Measurements from ENCODE around the gene COPG1. TPM values are rescaled to one million over a fixed set of nuclear protein-coding genes. Genes with fewer than 3 reads are reported as not detected.

The COPG1 gene
- total and polyA plus RNA-seq, 10 of the 15 experiments (the other 5 are each of a cell fraction or from before 2014, with no cell fraction given) = 54.8 to 143 (median 91.2) TPM

DNA sequence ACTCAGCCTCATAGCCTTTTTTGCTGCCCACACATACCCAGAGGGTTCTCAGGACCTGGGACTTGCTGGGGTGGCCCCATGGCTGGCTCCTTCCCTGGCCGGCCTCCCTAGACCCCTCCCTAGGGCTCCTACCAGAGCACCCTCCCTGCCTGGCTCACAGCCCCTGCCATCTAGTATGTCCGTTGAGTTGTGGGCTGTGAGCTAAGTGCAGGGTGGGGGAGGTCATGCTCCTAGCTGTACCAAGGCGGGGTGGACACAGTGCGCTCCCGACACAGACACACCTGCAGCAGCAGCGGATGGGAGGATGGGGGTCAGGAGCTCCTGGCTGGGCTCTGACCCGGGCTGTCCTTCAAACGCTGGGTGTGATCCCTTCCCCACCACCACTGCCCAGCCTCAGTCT, 70.9 kb downstream of the COPG1 start (continued):
- no peak for TF ChIP-seq E4F1 (IDR thresholded peaks at IDR 0.05; ENCODE audit: borderline replicate concordance, partially characterized antibody)

DNA sequence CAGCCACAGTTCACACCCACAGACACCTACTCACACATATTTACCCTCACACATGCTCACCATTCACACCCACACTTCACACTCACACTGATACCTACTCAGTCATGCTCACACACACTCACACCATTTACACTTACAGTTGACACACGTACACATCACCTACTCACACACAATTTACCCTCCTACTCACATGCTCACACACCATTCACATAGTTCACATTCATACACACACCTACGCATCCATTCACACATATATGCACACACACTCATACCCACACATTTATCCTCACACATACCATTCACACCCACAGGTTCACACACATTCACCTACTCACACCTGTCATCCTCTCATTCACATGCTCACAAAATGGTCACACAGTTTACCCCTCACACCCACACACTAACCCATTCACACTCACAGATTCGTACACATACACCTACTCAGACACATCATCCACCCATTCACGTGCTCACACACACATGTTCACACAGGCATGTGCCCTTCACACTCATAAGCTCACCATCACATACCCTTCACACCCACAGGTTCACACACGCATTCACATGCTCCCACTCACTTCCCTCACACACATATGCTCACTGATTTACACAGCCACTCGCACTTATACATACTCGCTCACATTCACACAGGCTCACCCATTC, 71.5 kb downstream of the COPG1 start:
- WGBS (ENCODE audit: insufficient coverage, insufficient replicate concordance, low lambda C conversion rate, missing lambda C conversion rate) = 50% methylated on average over 7 of the region's 7 CpGs
- ATAC-seq = no peak
- H3K9ac ChIP-seq (ENCODE audit: control insufficient read depth, insufficient read depth, low read length) = no peak overlapping the region
- H3K4me1 ChIP-seq (ENCODE audit: control insufficient read depth, insufficient read depth, low read length) = peaks cover 16% of the 10 kb centered on the region
- no peak overlapping the region for H3K4me3 ChIP-seq
- FAIRE-seq = no peak
- H3K36me3 ChIP-seq (ENCODE audit: control insufficient read depth in 2 of 2, insufficient read depth in 2 of 2, low read length in 1 of 2) = no peaks in the 10 kb centered on the region
- H2AFZ ChIP-seq (ENCODE audit: control insufficient read depth, low read depth, low read length) = no peak overlapping the region
- BruUV-seq (replicated peaks) = no TSS peak
- H3K9me3 ChIP-seq (replicated peaks; ENCODE audit: control insufficient read depth, insufficient read depth, low read length) = no peaks in the 10 kb centered on the region
- ChIA-PET RAD21 (ENCODE audit: unreplicated experiment) (no interaction called here), CTCF (no interaction called here), SMC1A (ENCODE audit: uncharacterized antibody, unreplicated experiment) (no interaction called here), POLR2A (interaction anchor here (0.6 kb wide), 1 partner anchor 121 kb away, joined by 4 read pairs; no protein-coding TSS in a partner anchor)
- H3K4me2 ChIP-seq (ENCODE audit: control insufficient read depth, insufficient read depth) = no peak overlapping the region
- H3K79me2 ChIP-seq (ENCODE audit: control insufficient read depth, insufficient read depth, low read length) = no peaks in the 10 kb centered on the region
- intact Hi-C loops (cut with micrococcal nuclease; ENCODE audit: unreplicated experiment) = no loop called here
- no peak overlapping the region for H3K27ac ChIP-seq (ENCODE audit: control insufficient read depth, insufficient read depth)
- no peak for DNase-seq (ENCODE audit: low read depth, low spot score)
- in situ Hi-C loops (cut with MboI) = no loop called here
- H3K27me3 ChIP-seq (replicated peaks in 1 of 2; ENCODE audit: control insufficient read depth in 2 of 2, insufficient read depth in 2 of 2, low read length in 1 of 2) = peaks cover 0 to 3% of the 10 kb centered on the region in 2 experiments; a peak in 2 of 4 replicates
- no peaks in the 10 kb centered on the region for H4K20me1 ChIP-seq (ENCODE audit: control insufficient read depth, insufficient read depth)
- TF ChIP-seq KAT2A (conservative IDR thresholded peaks at IDR 0.05; ENCODE audit: control insufficient read depth, low read depth, low read length) (no peak), ZNF24 (IDR thresholded peaks at IDR 0.05) (no peak), NFIC (IDR thresholded peaks at IDR 0.05; ENCODE audit: low read depth, low read length) (peak; percentile 26; the same call in 1 of the 2 replicates), SUZ12 (IDR thresholded peaks at IDR 0.05; ENCODE audit: unreplicated experiment) (no peak), HDGF (IDR thresholded peaks at IDR 0.05) (peak; percentile 73; the same call in 1 of the 2 replicates), ZNF207 (IDR thresholded peaks at IDR 0.05; ENCODE audit: borderline replicate concordance) (no peak), PBX3 (IDR thresholded peaks at IDR 0.05; ENCODE audit: insufficient replicate concordance, low read depth, low read length) (peak; percentile 69), DPF2 (IDR thresholded peaks at IDR 0.05) (no peak), NR2C2 (IDR thresholded peaks at IDR 0.05; ENCODE audit: borderline replicate concordance, control insufficient read depth, insufficient read length, low read depth) (peak; percentile 24), CREB1 (IDR thresholded peaks at IDR 0.05; ENCODE audit: low read depth) (no peak)
- TF ChIP-seq, protein P1, sequence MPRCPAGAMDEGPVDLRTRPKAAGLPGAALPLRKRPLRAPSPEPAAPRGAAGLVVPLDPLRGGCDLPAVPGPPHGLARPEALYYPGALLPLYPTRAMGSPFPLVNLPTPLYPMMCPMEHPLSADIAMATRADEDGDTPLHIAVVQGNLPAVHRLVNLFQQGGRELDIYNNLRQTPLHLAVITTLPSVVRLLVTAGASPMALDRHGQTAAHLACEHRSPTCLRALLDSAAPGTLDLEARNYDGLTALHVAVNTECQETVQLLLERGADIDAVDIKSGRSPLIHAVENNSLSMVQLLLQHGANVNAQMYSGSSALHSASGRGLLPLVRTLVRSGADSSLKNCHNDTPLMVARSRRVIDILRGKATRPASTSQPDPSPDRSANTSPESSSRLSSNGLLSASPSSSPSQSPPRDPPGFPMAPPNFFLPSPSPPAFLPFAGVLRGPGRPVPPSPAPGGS (IDR thresholded peaks at IDR 0.05; ENCODE audit: borderline replicate concordance, insufficient read depth, low read depth, low read length, poor library complexity, severe bottlenecking) = peak; percentile 15
- TF ChIP-seq, protein P2, sequence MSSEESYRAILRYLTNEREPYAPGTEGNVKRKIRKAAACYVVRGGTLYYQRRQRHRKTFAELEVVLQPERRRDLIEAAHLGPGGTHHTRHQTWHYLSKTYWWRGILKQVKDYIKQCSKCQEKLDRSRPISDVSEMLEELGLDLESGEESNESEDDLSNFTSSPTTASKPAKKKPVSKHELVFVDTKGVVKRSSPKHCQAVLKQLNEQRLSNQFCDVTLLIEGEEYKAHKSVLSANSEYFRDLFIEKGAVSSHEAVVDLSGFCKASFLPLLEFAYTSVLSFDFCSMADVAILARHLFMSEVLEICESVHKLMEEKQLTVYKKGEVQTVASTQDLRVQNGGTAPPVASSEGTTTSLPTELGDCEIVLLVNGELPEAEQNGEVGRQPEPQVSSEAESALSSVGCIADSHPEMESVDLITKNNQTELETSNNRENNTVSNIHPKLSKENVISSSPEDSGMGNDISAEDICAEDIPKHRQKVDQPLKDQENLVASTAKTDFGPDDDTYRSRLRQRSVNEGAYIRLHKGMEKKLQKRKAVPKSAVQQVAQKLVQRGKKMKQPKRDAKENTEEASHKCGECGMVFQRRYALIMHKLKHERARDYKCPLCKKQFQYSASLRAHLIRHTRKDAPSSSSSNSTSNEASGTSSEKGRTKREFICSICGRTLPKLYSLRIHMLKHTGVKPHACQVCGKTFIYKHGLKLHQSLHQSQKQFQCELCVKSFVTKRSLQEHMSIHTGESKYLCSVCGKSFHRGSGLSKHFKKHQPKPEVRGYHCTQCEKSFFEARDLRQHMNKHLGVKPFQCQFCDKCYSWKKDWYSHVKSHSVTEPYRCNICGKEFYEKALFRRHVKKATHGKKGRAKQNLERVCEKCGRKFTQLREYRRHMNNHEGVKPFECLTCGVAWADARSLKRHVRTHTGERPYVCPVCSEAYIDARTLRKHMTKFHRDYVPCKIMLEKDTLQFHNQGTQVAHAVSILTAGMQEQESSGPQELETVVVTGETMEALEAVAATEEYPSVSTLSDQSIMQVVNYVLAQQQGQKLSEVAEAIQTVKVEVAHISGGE (CRISPR knock-in tag; IDR thresholded peaks at IDR 0.05) = no peak
